Transverse colon (tissue), 4 donors: Measurements from ENCODE around the gene FAM135A. TPM values are rescaled to one million over a fixed set of nuclear protein-coding genes. Genes with fewer than 3 reads are reported as not detected.

Source experiments
- DNase-seq: peaks from one replicate; pipeline ENCODE4 v3.0.0-alpha.2; 2019
- H3K27ac ChIP-seq, 4 donors: fragments of 200-600 bp; sonication (generic); 2 replicates each; pipeline ENCODE4 v1.5.1; 2016 to 2018; ENCODE audit warnings: inconsistent platforms in 4 of 4
- H3K27me3 ChIP-seq: fragments of 200-600 bp; sonication (generic); 2 replicates; pipeline ENCODE4 v1.5.1; 2017; ENCODE audit warnings: inconsistent platforms
- H3K36me3 ChIP-seq, 4 donors: fragments of 200-600 bp; sonication (generic); 2 replicates each; pipeline ENCODE4 v1.5.1; 2017 to 2019; ENCODE audit warnings: inconsistent platforms in 4 of 4
- H3K4me1 ChIP-seq, 4 donors: fragments of 200-600 bp; sonication (generic); 2 replicates each; pipeline ENCODE4 v1.5.1; 2017 to 2020; ENCODE audit warnings: inconsistent platforms in 4 of 4
- H3K4me3 ChIP-seq, 4 donors: fragments of 200-600 bp; sonication (generic); 1 replicate in 1 of 4; 2 replicates in 3 of 4; pipeline versions ENCODE4 v1.5.1 to v1.6.1; 2017 to 2019; ENCODE audit warnings: inconsistent platforms in 4 of 4
- H3K9me3 ChIP-seq, 2 donors: fragments of 200-600 bp; sonication (generic); 2 replicates each; pipeline ENCODE4 v1.5.1; 2017 to 2019; ENCODE audit warnings: inconsistent platforms in 2 of 2
- CTCF ChIP-seq, 5 experiments: fragments of 200-600 bp in 3 of 5; fragments of 450-650 bp in 2 of 5; sonication (generic) in 3 of 5; IDR thresholded peaks; 1 replicate in 2 of 5; 2 replicates in 3 of 5; pipeline ENCODE4 v1.5.1; 2016 to 2017; ENCODE audit warnings: antibody characterized with exemption in 5 of 5, inconsistent platforms in 3 of 5, mild to moderate bottlenecking in 2 of 5, moderate library complexity in 1 of 5
- EP300 ChIP-seq: sonication (generic); formaldehyde crosslinking; IDR thresholded peaks from one replicate; pipeline ENCODE4 v1.6.1; 2017; ENCODE audit warnings: antibody characterized with exemption, low read depth
- POLR2A ChIP-seq: fragments of 450-650 bp; IDR thresholded peaks from one replicate; pipeline ENCODE4 v1.6.1; 2016; ENCODE audit warnings: antibody characterized with exemption, mild to moderate bottlenecking, moderate library complexity
- POLR2AphosphoS5 ChIP-seq, 3 donors: sonication (generic); formaldehyde crosslinking; IDR thresholded peaks; one replicate each; pipeline ENCODE4 v1.6.1; 2016; ENCODE audit warnings: antibody characterized with exemption in 3 of 3
- WGBS, 2 donors: methylation state at CpG; one replicate each; pipeline ENCODE4 v1.1.5; 2018; ENCODE audit warnings: low coverage in 1 of 2; 5-methylcytosine and 5-hydroxymethylcytosine counted together
- in situ Hi-C, 4 donors: fragments of 200-750 bp; cut with MboI; loops; one replicate each; pipeline versions ENCODE4 v1.15.0 to v1.15.1; 2017; ENCODE audit warnings: low sequenced_read_pairs in 3 of 4, low pct_ligation_motif_present in 1 of 4, low pct_unique_long_range_greater_than_20kb in 1 of 4
- intact Hi-C: fragments of 100-400 bp; cut with DNase I; formaldehyde crosslinking; loops from one replicate; pipeline ENCODE4 v1.15.1; 2023; ENCODE audit warnings: low total_unique reads
- total RNA-seq, 4 donors: library from RNA; depleted of rRNA; stranded (reverse); fragments of >200 nt; gene quantifications; one replicate each; pipeline ENCODE4 v1.1.0, GENCODE V29; 2016

The FAM135A gene
- total RNA-seq, 4 donors from 2014 or later: 38.9 to 115 (median 65.7) TPM

- Histone ChIP-seq H3K4me1 (no peaks in the 10 kb centered on the region), H3K27me3 (no peaks in the 10 kb centered on the region), H3K27ac (no peak overlapping the region), H3K36me3 (no peaks in the 10 kb centered on the region), H3K4me3 (no peak overlapping the region), H3K9me3 (no peaks in the 10 kb centered on the region)
- in situ Hi-C loops (no loop called here), intact Hi-C loops (no loop called here)
- no peak for TF ChIP-seq CTCF (IDR thresholded peaks at IDR 0.05)
- TF ChIP-seq POLR2AphosphoS5 (IDR thresholded peaks at IDR 0.05): no peak
- no peak for TF ChIP-seq EP300
- TF ChIP-seq POLR2A: no peak
- no peak for DNase-seq
- 57 to 68% methylated on average over 3 to 5 of the region's 5 CpGs for WGBS, 2 donors
Measured at GRCh38 chr6:70592391-70593117, 179.2 kb downstream of the FAM135A start.

- no peaks in the 10 kb centered on the region for H3K9me3 ChIP-seq
- H3K4me3 ChIP-seq: no peak overlapping the region
- WGBS, 2 donors: 86% methylated on average over 3 of the region's 3 CpGs; no CpG with 5 or more reads in 1 of the 2 donors
- no peaks in the 10 kb centered on the region for H3K4me1 ChIP-seq
- no peak for TF ChIP-seq POLR2A
- TF ChIP-seq CTCF (IDR thresholded peaks at IDR 0.05): no peak
- no peak for TF ChIP-seq POLR2AphosphoS5 (IDR thresholded peaks at IDR 0.05)
- no peak for TF ChIP-seq EP300
- H3K27me3 ChIP-seq: no peaks in the 10 kb centered on the region
- no peak overlapping the region for H3K27ac ChIP-seq
- no peaks in the 10 kb centered on the region for H3K36me3 ChIP-seq
- in situ Hi-C loops: no loop called here
- DNase-seq: no peak
- intact Hi-C loops: no loop called here
Measured at GRCh38 chr6:70593118-70593486, 179.8 kb downstream of the FAM135A start.

- no peak for DNase-seq
- WGBS, 2 donors: 71% methylated on average over 4 of the region's 4 CpGs; no CpG with 5 or more reads in 1 of the 2 donors
- H3K36me3 ChIP-seq: no peaks in the 10 kb centered on the region
- H3K27ac ChIP-seq: no peak overlapping the region
- H3K9me3 ChIP-seq: no peaks in the 10 kb centered on the region
- no peak for TF ChIP-seq POLR2A
- TF ChIP-seq POLR2AphosphoS5 (IDR thresholded peaks at IDR 0.05): no peak
- TF ChIP-seq EP300: no peak
- no peak for TF ChIP-seq CTCF (IDR thresholded peaks at IDR 0.05)
- no peaks in the 10 kb centered on the region for H3K27me3 ChIP-seq
- in situ Hi-C loops (no loop called here), intact Hi-C loops (no loop called here)
- H3K4me1 ChIP-seq: no peaks in the 10 kb centered on the region
- H3K4me3 ChIP-seq: no peak overlapping the region
Measured at GRCh38 chr6:70599187-70599586, 185.9 kb downstream of the FAM135A start.

- DNase-seq: no peak
- no peak for TF ChIP-seq EP300
- TF ChIP-seq POLR2A: no peak
- TF ChIP-seq CTCF (IDR thresholded peaks at IDR 0.05): no peak
- no peak for TF ChIP-seq POLR2AphosphoS5 (IDR thresholded peaks at IDR 0.05)
- Histone ChIP-seq H3K27ac (no peak overlapping the region), H3K4me3 (no peak overlapping the region), H3K27me3 (no peaks in the 10 kb centered on the region), H3K4me1 (no peaks in the 10 kb centered on the region), H3K36me3 (no peaks in the 10 kb centered on the region), H3K9me3 (no peaks in the 10 kb centered on the region)
- WGBS, 2 donors: 55 to 100% methylated on average over 1 to 3 of the region's 3 CpGs
- intact Hi-C loops: no loop called here
- in situ Hi-C loops: no loop called here
Measured at GRCh38 chr6:70601014-70601413, 187.7 kb downstream of the FAM135A start.
